Kidney glomerular epithelial cell (primary cell): ENCODE data around the gene ITPR1.
"Not testable (repeated sequence)": the region's sequence is repeated elsewhere in the genome, so short reads cannot be mapped to it uniquely, and the experiment has no call there.

Experiments
- DNase-seq: peaks from one replicate; lab custom pipeline; 2025; lab: John Stamatoyannopoulos, UW

ITPR1 gene

GRCh38 chr3:4759689-4760312, 266.7 kb downstream of the ITPR1 start:
- DNase-seq, result no peak

- no peak for DNase-seq
These were observed 268.6 kb downstream of the ITPR1 start for GRCh38 chr3:4761759-4762158.

- DNase-seq, result not testable (repeated sequence)
These were observed 269.5 kb downstream of the ITPR1 start for GRCh38 chr3:4762481-4763230.

- DNase-seq, result no peak
These were observed 270.6 kb downstream of the ITPR1 start for GRCh38 chr3:4763604-4764247.

GRCh38 chr3:4765212-4765611, 272.1 kb downstream of the ITPR1 start:
- no peak for DNase-seq

- no peak for DNase-seq
These were observed 273.1 kb downstream of the ITPR1 start for GRCh38 chr3:4766263-4766662.

- no peak for DNase-seq
These were observed 273.8 kb downstream of the ITPR1 start for GRCh38 chr3:4766716-4767499.

- DNase-seq, result no peak
These were observed 274.9 kb downstream of the ITPR1 start for GRCh38 chr3:4768021-4768420.

GRCh38 chr3:4768521-4768920, 275.4 kb downstream of the ITPR1 start:
- DNase-seq, result no peak

GRCh38 chr3:4770561-4770960, 277.4 kb downstream of the ITPR1 start:
- DNase-seq, result no peak

GRCh38 chr3:4771243-4771642, 278.1 kb downstream of the ITPR1 start:
- no peak for DNase-seq

GRCh38 chr3:4772171-4772804, 279.1 kb downstream of the ITPR1 start:
- no peak for DNase-seq

GRCh38 chr3:4772858-4773257, 279.7 kb downstream of the ITPR1 start:
- DNase-seq, result no peak

- DNase-seq, result no peak
These were observed 280.4 kb downstream of the ITPR1 start for GRCh38 chr3:4773583-4773982.

- DNase-seq, result no peak
These were observed 281.4 kb downstream of the ITPR1 start for GRCh38 chr3:4774531-4774930.

- no peak for DNase-seq
These were observed 283.3 kb downstream of the ITPR1 start for GRCh38 chr3:4776399-4776979.

- no peak for DNase-seq
These were observed 283.9 kb downstream of the ITPR1 start for GRCh38 chr3:4776980-4777581.

GRCh38 chr3:4778119-4778518, 285.0 kb downstream of the ITPR1 start:
- DNase-seq, result no peak

- DNase-seq, result no peak
These were observed 285.6 kb downstream of the ITPR1 start for GRCh38 chr3:4778740-4779139.

- DNase-seq, result no peak
These were observed 287.4 kb downstream of the ITPR1 start for GRCh38 chr3:4780545-4780957.

- DNase-seq, result no peak
These were observed 288.9 kb downstream of the ITPR1 start for GRCh38 chr3:4782095-4782494.
